ENCODE results near the gene PIGS. TPM values are rescaled to one million over a fixed set of nuclear protein-coding genes. Genes with fewer than 3 reads are reported as not detected.

Gene PIGS
- polyA plus RNA-seq, 2 donors: 9.8 to 30.7 TPM

DNA sequence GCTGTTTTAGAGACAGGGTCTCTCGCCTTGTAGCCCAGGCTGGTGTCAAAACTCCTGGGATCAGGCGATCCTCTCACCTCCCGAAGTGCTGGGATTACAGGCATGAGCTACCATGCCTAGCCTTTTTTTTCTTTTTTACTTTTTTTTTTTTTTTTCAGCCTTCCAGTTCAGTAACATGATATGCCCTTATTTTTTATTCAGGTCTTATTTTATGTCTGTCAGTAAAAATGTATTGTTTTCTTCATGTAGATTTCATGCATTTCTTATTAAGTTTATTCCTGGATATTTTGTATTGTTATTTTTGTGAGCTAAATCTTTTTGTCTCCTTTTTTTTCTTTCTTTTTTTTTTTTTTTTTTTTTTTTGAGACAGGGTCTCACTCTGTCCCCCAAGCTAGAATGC is 67.9 kb downstream of the PIGS start:
- Histone ChIP-seq H3K27ac (ENCODE audit: low read depth in 2 of 2, low read length in 1 of 2) (no peak overlapping the region), H3K9me3 (ENCODE audit: control insufficient read depth in 2 of 2, insufficient read depth in 1 of 2, low read depth in 1 of 2, low read length in 1 of 2) (no peaks in the 10 kb centered on the region), H3K4me3 (ENCODE audit: low read depth in 1 of 2, low read length in 2 of 2) (no peak overlapping the region), H3K4me1 (ENCODE audit: control insufficient read depth in 2 of 2, insufficient read depth in 2 of 2, low read length in 1 of 2) (peaks cover 6 to 30% of the 10 kb centered on the region in 2 donors), H3K36me3 (ENCODE audit: control insufficient read depth in 2 of 2, insufficient read depth in 2 of 2, low read length in 1 of 2) (no peaks in the 10 kb centered on the region), H3K27me3 (ENCODE audit: control insufficient read depth in 1 of 2, insufficient read depth in 2 of 2, low read length in 2 of 2) (no peaks in the 10 kb centered on the region)
- WGBS, 2 donors: 73 to 89% methylated on average over 3 of the region's 3 CpGs

Other genes with a start within 250 kb of the PIGS start
- gene IFT20, start 236.1 kb downstream of the PIGS start, polyA plus RNA-seq: 10 to 100 TPM; 23.3 to 35.7 TPM
- 10 to 100 TPM in 1 of 2 donors, 1 to 10 TPM in 1; 9.7 to 22.6 TPM for gene TNFAIP1, start 235.8 kb downstream of the PIGS start, polyA plus RNA-seq
- 10 to 100 TPM; 29.8 to 69.3 TPM for gene POLDIP2, start 214.0 kb downstream of the PIGS start, polyA plus RNA-seq
- gene SEBOX, start 206.3 kb downstream of the PIGS start, polyA plus RNA-seq: not detected
- under 1 TPM; 0.22 to 0.51 TPM for gene VTN, start 201.2 kb downstream of the PIGS start, polyA plus RNA-seq
- 1 to 10 TPM; 3.0 to 4.4 TPM for gene SARM1, start 199.8 kb downstream of the PIGS start, polyA plus RNA-seq
- 1 to 10 TPM in 1 of 2 donors, under 1 TPM in 1; 0.86 to 1.6 TPM for gene SLC46A1, start 165.3 kb downstream of the PIGS start, polyA plus RNA-seq
- under 1 TPM in 1 of 2 donors, not detected in 1; 0.02 TPM for gene SLC13A2, start 97.9 kb downstream of the PIGS start, polyA plus RNA-seq
- 10 to 100 TPM in 1 of 2 donors, 1 to 10 TPM in 1; 8.8 to 10.6 TPM for gene FOXN1, start 65.2 kb downstream of the PIGS start, polyA plus RNA-seq
- 10 to 100 TPM; 15.3 to 20.1 TPM for gene UNC119, start 18.9 kb downstream of the PIGS start, polyA plus RNA-seq
- gene ALDOC, start 5.4 kb upstream of the PIGS start, polyA plus RNA-seq: 10 to 100 TPM; 21.3 to 24.0 TPM
- gene SPAG5, start 27.5 kb upstream of the PIGS start, polyA plus RNA-seq: 10 to 100 TPM; 11.6 to 19.7 TPM
- 1 to 10 TPM; 2.0 to 6.7 TPM for gene RSKR, start 42.7 kb upstream of the PIGS start, polyA plus RNA-seq
- gene BLTP2, start 73.6 kb upstream of the PIGS start, polyA plus RNA-seq: 10 to 100 TPM; 19.2 to 23.5 TPM
- gene SDF2, start 90.4 kb upstream of the PIGS start, polyA plus RNA-seq: 10 to 100 TPM; 20.7 to 40.6 TPM
- gene SUPT6H, start 90.7 kb upstream of the PIGS start, polyA plus RNA-seq: 10 to 100 TPM; 21.4 to 29.2 TPM
- gene PROCA1, start 140.4 kb upstream of the PIGS start, polyA plus RNA-seq: 1 to 10 TPM in 1 of 2 donors, under 1 TPM in 1; 0.59 to 2.0 TPM
- gene RAB34, start 146.3 kb upstream of the PIGS start, polyA plus RNA-seq: 10 to 100 TPM; 31.5 to 42.2 TPM
- gene RPL23A, start 148.5 kb upstream of the PIGS start, polyA plus RNA-seq: 1,000 to 10,000 TPM in 1 of 2 donors, 100 to 1,000 TPM in 1; 745 to 1,436 TPM
- gene TLCD1, start 154.7 kb upstream of the PIGS start, polyA plus RNA-seq: 10 to 100 TPM; 12.5 to 16.9 TPM
- gene NEK8, start 157.3 kb upstream of the PIGS start, polyA plus RNA-seq: 1 to 10 TPM; 2.6 to 5.3 TPM
- gene TRAF4, start 172.5 kb upstream of the PIGS start, polyA plus RNA-seq: 10 to 100 TPM; 30.0 to 34.6 TPM

Data from esophagus (tissue), 2 donors.